ENCODE results near the gene OR10H5. TPM values are rescaled to one million over a fixed set of nuclear protein-coding genes. Genes with fewer than 3 reads are reported as not detected.
"Not testable (repeated sequence)": the region's sequence is repeated elsewhere in the genome, so short reads cannot be mapped to it uniquely, and the experiment has no call there.

The OR10H5 gene
- total and polyA plus RNA-seq, 10 donors = not detected

GRCh38 chr19:15758379-15758778 lies 29.1 kb upstream of the OR10H5 start:
- Histone ChIP-seq H3K4me3 (no peak overlapping the region), H3K27ac (no peak overlapping the region), H3K4me1 (no peaks in the 10 kb centered on the region), H3K9me3 (peaks cover 0 to 9% (median 0%) of the 10 kb centered on the region in 8 donors), H3K36me3 (no peaks in the 10 kb centered on the region), H3K27me3 (replicated peaks in 1 of 7) (peaks cover 0 to 83% (median 27%) of the 10 kb centered on the region in 7 donors)
- TF ChIP-seq CTCF (IDR thresholded peaks at IDR 0.05 in 8 of 11, conservative IDR thresholded peaks at IDR 0.05 in 3 of 11) (no peak), POLR2AphosphoS5 (IDR thresholded peaks at IDR 0.05) (no peak), POLR2A (IDR thresholded peaks at IDR 0.05) (no peak)
- 50 to 75% (median 65%) methylated on average over 2 of the region's 2 CpGs for WGBS, 5 donors
- intact Hi-C loops (cut with DNase I; ENCODE audit: low total_unique reads) = no loop called here
- DNase-seq = no peak

- DNase-seq = no peak
- WGBS, 5 donors = 38 to 88% (median 45%) methylated on average over 1 to 28 of the region's 28 CpGs
Observed at GRCh38 chr19:15759962-15760565, 27.4 kb upstream of the OR10H5 start.

GRCh38 chr19:15769586-15769985 lies 17.9 kb upstream of the OR10H5 start:
- no peak for DNase-seq
- WGBS, 5 donors = 24 to 48% (median 39%) methylated on average over 5 to 6 of the region's 6 CpGs
- H3K9me3 ChIP-seq = peaks cover 0 to 3% (median 0%) of the 10 kb centered on the region in 8 donors
- H3K4me3 ChIP-seq = no peak overlapping the region
- TF ChIP-seq CTCF (IDR thresholded peaks at IDR 0.05 in 8 of 11, conservative IDR thresholded peaks at IDR 0.05 in 3 of 11) (no peak), POLR2A (IDR thresholded peaks at IDR 0.05) (no peak), POLR2AphosphoS5 (IDR thresholded peaks at IDR 0.05) (no peak)
- no peak overlapping the region for H3K27ac ChIP-seq
- peaks cover 0 to 65% (median 0%) of the 10 kb centered on the region in 7 donors for H3K27me3 ChIP-seq (replicated peaks in 1 of 7)
- H3K36me3 ChIP-seq = no peaks in the 10 kb centered on the region
- H3K4me1 ChIP-seq = no peaks in the 10 kb centered on the region
- intact Hi-C loops (cut with DNase I; ENCODE audit: low total_unique reads) = no loop called here

More at GRCh38 chr19:15759962-15760565, 27.4 kb upstream of the OR10H5 start:
- Histone ChIP-seq H3K4me1 (no peaks in the 10 kb centered on the region), H3K4me3 (no peak overlapping the region), H3K27me3 (replicated peaks in 1 of 7) (peaks cover 0 to 84% (median 23%) of the 10 kb centered on the region in 7 donors), H3K9me3 (peaks cover 0 to 9% (median 0%) of the 10 kb centered on the region in 8 donors), H3K27ac (no peak overlapping the region), H3K36me3 (no peaks in the 10 kb centered on the region)
- TF ChIP-seq POLR2A (IDR thresholded peaks at IDR 0.05) (no peak), POLR2AphosphoS5 (IDR thresholded peaks at IDR 0.05) (no peak), CTCF (IDR thresholded peaks at IDR 0.05 in 8 of 11, conservative IDR thresholded peaks at IDR 0.05 in 3 of 11) (no peak)
- intact Hi-C loops (cut with DNase I; ENCODE audit: low total_unique reads) = no loop called here

GRCh38 chr19:15774159-15774558 lies 13.3 kb upstream of the OR10H5 start:
- peaks cover 0 to 69% (median 0%) of the 10 kb centered on the region in 7 donors for H3K27me3 ChIP-seq (replicated peaks in 1 of 7)
- H3K9me3 ChIP-seq; H3K4me3 ChIP-seq; H3K36me3 ChIP-seq; DNase-seq; intact Hi-C loops (cut with DNase I; ENCODE audit: low total_unique reads); H3K27ac ChIP-seq; H3K4me1 ChIP-seq: not testable (repeated sequence)
- WGBS, 5 donors = 62 to 78% (median 72%) methylated on average over 3 of the region's 3 CpGs

Data from spleen (tissue), 11 donors.